Activated CD8-positive, alpha-beta T cell treated with anti-CD3 and anti-CD28 coated beads for 36 hours (primary cell): ENCODE results near the gene TTLL3. TPM values are rescaled to one million over a fixed set of nuclear protein-coding genes. Genes with fewer than 3 reads are reported as not detected.

ENCODE experiments used
- ATAC-seq: fragments of 200-7000 bp; cut with Tn5 transposase; one replicate; pipeline ENCODE4 v1.10.0; 2021; ENCODE audit warnings: mild to moderate bottlenecking, moderate library complexity
- CTCF ChIA-PET: fragments of 350-600 bp; sonication (Branson Sonifier 250); formaldehyde crosslinking; loops from one replicate; lab custom pipeline; 2021; ENCODE audit warnings: antibody characterized with exemption; lab: Charles Lee
- POLR2A ChIA-PET: fragments of 350-600 bp; sonication (Branson Sonifier 250); formaldehyde crosslinking; loops from one replicate; lab custom pipeline; 2021; ENCODE audit warnings: antibody characterized with exemption; lab: Charles Lee
- DNase-seq: peaks from one replicate; pipeline ENCODE4 v3.0.0-alpha.2; 2020
- H3K27ac Mint-ChIP-seq: one replicate; pipeline ENCODE4 v1.8.0; 2021; ENCODE audit warnings: mild to moderate bottlenecking, mixed read lengths
- H3K27me3 Mint-ChIP-seq: one replicate; pipeline ENCODE4 v1.8.0; 2021; ENCODE audit warnings: mixed read lengths
- H3K36me3 Mint-ChIP-seq: one replicate; pipeline ENCODE4 v1.8.0; 2021; ENCODE audit warnings: low read depth, mixed read lengths
- H3K4me1 Mint-ChIP-seq: one replicate; pipeline ENCODE4 v1.8.0; 2021; ENCODE audit warnings: low read depth, mixed read lengths
- H3K4me3 Mint-ChIP-seq: one replicate; pipeline ENCODE4 v1.8.0; 2021; ENCODE audit warnings: mild to moderate bottlenecking, moderate library complexity, mixed read lengths
- H3K9me3 Mint-ChIP-seq: one replicate; pipeline ENCODE4 v1.8.0; 2021; ENCODE audit warnings: mixed read lengths
- intact Hi-C: fragments of 100-400 bp; cut with micrococcal nuclease; formaldehyde crosslinking; loops from one replicate; pipeline ENCODE4 v1.10.0; 2022
- total RNA-seq, 2 experiments: library from RNA; stranded (reverse); gene quantifications; one replicate each; pipeline ENCODE4 v1.2.3, GENCODE V29; 2021
- TF ChIP-seq, protein P1 (sequence below): fragments of 200-600 bp; IDR thresholded peaks from one replicate; pipeline ENCODE4 v1.8.0; 2022; ENCODE audit warnings: antibody characterized with exemption, mild to moderate bottlenecking

The TTLL3 gene
- total RNA-seq, 2 experiments from 2014 or later, result 52.4 to 61.1 TPM

DNA sequence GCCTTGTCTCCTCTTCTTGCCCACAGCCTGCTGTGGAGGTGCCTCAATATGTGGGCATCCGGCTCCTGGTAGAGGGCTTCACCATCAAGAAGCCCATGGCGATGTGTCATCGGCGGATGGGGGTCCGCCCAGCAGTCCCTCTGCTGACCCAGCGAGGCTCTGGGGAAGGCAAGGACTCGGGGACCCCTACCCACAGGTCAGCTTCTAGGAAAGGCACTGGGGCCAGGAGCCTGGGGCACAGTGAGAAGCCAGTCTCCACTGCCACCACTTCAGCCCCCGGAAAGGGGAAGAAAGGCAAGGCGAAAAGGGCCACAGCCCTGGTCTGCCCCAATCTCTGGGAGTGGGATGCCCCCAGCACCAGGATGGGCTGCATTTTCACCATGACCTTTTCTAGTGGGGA is 23.0 kb downstream of the TTLL3 start:
- CTCF ChIA-PET, result interaction anchor here (1.3 kb wide), 2 partner anchors 11 to 100 kb away, joined by 3 to 4 read pairs; no protein-coding TSS in a partner anchor

DNA sequence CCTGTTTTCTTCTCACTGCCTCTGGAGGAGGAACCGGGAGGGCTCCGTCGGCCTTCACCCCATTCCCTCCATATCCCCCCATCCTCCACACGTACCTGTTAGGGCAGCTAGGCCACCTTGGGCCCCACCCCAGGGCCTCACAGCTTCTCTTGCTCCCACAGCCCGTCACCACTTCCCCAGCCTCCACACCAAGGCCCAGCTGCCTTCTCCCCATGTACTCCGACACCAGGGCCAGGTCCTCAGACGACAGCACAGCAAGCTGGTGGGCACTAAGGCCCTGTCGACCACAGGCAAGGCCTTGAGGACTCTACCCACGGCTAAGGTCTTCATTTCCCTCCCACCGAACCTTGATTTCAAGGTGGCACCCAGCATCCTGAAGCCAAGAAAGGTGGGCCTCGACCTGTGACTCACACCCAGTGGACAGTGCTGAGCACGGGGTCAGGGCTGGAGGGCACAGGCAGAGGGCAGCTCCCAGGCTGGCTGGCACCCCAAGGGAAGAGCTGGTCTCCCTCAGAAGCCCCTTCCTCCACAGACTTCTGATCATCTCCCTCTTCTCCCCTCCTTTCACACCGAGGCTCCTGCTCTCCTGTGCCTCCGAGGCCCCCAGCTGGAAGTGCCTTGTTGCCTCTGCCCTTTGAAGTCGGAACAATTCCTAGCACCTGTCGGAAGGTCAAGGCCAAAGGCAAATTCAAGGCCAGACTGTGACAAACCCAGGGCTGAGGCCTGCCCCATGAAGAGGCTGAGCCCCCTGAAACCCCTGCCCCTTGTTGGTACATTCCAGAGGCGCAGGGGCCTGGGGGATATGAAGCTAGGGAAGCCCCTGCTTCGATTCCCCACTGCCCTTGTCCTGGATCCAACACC is 24.7 kb downstream of the TTLL3 start:
- no peaks in the 10 kb centered on the region for H3K27me3 Mint-ChIP-seq
- ChIA-PET POLR2A (interaction anchor here (1.0 kb wide), 1 partner anchor 21 kb away, joined by 4 read pairs; no protein-coding TSS in a partner anchor), CTCF (no interaction called here)
- no peak for DNase-seq
- H3K4me3 Mint-ChIP-seq, result no peak overlapping the region
- TF ChIP-seq, protein P1, sequence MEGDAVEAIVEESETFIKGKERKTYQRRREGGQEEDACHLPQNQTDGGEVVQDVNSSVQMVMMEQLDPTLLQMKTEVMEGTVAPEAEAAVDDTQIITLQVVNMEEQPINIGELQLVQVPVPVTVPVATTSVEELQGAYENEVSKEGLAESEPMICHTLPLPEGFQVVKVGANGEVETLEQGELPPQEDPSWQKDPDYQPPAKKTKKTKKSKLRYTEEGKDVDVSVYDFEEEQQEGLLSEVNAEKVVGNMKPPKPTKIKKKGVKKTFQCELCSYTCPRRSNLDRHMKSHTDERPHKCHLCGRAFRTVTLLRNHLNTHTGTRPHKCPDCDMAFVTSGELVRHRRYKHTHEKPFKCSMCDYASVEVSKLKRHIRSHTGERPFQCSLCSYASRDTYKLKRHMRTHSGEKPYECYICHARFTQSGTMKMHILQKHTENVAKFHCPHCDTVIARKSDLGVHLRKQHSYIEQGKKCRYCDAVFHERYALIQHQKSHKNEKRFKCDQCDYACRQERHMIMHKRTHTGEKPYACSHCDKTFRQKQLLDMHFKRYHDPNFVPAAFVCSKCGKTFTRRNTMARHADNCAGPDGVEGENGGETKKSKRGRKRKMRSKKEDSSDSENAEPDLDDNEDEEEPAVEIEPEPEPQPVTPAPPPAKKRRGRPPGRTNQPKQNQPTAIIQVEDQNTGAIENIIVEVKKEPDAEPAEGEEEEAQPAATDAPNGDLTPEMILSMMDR, result no peak
- H3K9me3 Mint-ChIP-seq, result no peaks in the 10 kb centered on the region
- H3K27ac Mint-ChIP-seq, result no peak overlapping the region
- ATAC-seq, result no peak
- H3K4me1 Mint-ChIP-seq, result peaks cover 7% of the 10 kb centered on the region
- peaks cover 30% of the 10 kb centered on the region for H3K36me3 Mint-ChIP-seq
- intact Hi-C loops, result no loop called here

More for the DNA sequence above, 23.0 kb downstream of the TTLL3 start:
- no peaks in the 10 kb centered on the region for H3K9me3 Mint-ChIP-seq
- DNase-seq (no peak), ATAC-seq (no peak)
- H3K36me3 Mint-ChIP-seq, result peaks cover 31% of the 10 kb centered on the region
- H3K4me1 Mint-ChIP-seq, result peaks cover 7% of the 10 kb centered on the region
- H3K27ac Mint-ChIP-seq, result no peak overlapping the region
- no peak overlapping the region for H3K4me3 Mint-ChIP-seq
- no peaks in the 10 kb centered on the region for H3K27me3 Mint-ChIP-seq
- POLR2A ChIA-PET, result no interaction called here
- intact Hi-C loops, result no loop called here
- TF ChIP-seq, protein P1, result no peak

DNA sequence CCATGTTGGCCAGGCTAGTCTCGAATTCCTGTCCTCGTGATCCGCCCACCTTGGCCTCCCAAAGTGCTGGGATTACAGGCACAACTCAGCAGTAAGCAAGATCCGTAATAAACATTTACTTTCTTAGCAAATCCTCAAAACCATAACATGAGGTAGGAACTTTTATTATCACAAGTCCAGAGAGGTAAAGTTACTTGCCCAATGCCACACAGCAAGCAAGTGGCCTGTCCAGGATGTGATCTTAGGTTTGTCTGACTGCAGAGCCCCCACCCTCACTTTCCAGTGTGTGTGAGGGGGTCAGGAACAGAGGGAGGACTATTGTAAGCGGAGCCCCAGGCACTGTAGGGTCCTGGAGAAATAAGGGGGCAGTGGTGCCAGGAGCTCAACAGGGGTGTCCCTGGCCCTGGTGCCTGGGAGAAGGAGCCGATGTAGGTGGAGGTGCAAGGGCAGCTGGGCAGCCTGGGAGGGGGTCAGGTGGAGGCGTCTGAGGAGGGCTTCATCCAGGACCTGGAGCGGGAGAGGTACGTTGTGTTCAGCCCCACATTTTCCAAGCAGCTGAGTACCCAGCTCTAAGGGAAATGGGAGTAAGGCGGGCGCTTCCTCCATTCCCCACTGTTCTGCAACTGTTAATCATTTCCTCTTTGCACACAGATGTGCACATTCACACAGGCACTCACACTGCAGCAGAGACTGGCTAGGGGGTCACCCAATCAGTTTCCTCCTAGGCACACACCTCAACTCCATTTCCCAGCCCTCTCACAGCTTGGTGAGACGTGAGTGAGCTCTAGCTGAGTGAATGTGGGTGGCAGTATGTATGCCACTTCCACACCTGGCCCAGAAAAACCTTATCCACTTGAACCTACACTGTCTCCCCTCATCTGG is 27.9 kb downstream of the TTLL3 start:
- Mint-ChIP-seq H3K27me3 (no peaks in the 10 kb centered on the region), H3K27ac (no peak overlapping the region), H3K9me3 (no peaks in the 10 kb centered on the region), H3K4me3 (no peak overlapping the region), H3K36me3 (peaks cover 44% of the 10 kb centered on the region), H3K4me1 (peaks cover 13% of the 10 kb centered on the region)
- TF ChIP-seq, protein P1, result no peak
- DNase-seq (no peak), ATAC-seq (no peak)
- intact Hi-C loops, result no loop called here
- POLR2A ChIA-PET, result interaction anchor here (1.1 to 1.5 kb wide), 3 partner anchors 53 to 210 kb away, joined by 4 to 5 read pairs (median 4); no protein-coding TSS in a partner anchor
- CTCF ChIA-PET, result no interaction called here

DNA sequence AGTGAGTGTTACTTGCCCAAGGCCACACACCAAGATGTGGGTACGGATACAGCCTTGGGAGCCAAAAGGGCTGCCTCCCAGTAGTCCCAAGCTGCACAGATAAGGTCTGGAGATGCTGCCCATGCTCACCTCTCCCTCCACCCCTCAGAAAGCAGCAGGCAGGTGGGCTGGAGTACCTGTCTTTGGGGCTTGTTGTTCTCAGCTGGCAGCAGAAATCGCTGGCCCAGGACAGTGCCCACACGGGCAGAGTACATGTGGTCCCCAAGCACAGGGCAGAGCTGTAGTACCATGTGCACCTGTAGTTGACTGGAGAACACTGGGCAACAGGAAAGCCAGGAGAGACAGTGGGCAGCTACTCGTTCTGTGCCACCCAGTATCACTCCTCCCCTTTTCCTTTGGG is 28.8 kb downstream of the TTLL3 start:
- Mint-ChIP-seq H3K36me3 (peaks cover 43% of the 10 kb centered on the region), H3K4me3 (no peak overlapping the region), H3K9me3 (no peaks in the 10 kb centered on the region), H3K27ac (no peak overlapping the region), H3K27me3 (no peaks in the 10 kb centered on the region), H3K4me1 (peaks cover 13% of the 10 kb centered on the region)
- POLR2A ChIA-PET, result interaction anchor here (1.1 to 1.5 kb wide), 2 partner anchors 53 to 209 kb away, joined by 4 to 5 read pairs; no protein-coding TSS in a partner anchor
- CTCF ChIA-PET, result interaction anchor here (2.5 kb wide), 1 partner anchor 11 kb away, joined by 7 read pairs; no protein-coding TSS in a partner anchor
- TF ChIP-seq, protein P1, result no peak
- no peak for ATAC-seq
- intact Hi-C loops, result no loop called here
- no peak for DNase-seq
